GM19043 (cell line): Measurements from ENCODE around the gene FAM180A.
"Not testable (repeated sequence)": the region's sequence is repeated elsewhere in the genome, so short reads cannot be mapped to it uniquely, and the experiment has no call there.

Experiments
- ATAC-seq: cut with Tn5 transposase; IDR thresholded peaks from one replicate; pipeline ENCODE4 v1.9.1; 2021; ENCODE audit warnings: low read depth; ENCODE audit not compliant: unreplicated experiment

The FAM180A gene

DNA sequence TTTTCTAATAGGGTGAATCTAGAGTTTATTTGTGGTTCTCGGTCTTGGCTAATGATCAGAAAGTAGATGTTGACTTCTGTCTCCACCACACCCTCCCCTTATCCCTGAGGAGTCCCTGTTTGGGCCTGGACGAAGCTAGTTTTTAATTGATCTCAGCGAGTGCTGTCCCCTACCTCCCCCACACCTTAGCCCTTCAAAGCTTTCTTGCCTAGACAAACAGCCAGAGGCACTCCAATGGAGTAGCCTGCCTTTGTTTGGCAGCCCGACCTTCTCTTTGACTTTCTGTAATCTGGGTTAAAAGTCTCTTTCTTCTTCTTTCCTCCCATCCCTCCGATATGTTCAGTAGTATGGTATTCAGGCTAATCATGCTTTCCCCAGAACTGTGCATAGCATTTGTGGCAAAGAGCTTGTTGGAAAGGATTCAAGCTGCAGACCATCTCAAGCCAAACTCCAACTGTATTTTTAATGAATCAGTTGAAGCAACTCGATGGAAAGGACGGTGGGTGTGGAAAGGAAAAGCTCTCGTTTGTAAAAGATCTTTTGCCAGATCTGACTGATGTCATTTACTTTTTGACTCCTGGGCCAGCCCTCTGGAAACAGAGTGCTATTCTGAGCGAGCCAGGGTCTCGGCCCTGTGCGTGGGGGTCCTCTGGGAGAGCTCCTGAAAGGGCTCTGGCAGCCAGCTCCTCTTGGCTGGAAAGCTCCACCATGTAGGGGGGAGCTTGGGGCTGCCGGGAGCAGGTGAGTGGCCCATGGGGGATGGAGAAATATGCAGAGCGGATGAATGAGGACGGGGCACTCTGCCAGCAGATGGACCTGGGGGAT, 4.5 kb downstream of the FAM180A start:
- ATAC-seq = no peak

DNA sequence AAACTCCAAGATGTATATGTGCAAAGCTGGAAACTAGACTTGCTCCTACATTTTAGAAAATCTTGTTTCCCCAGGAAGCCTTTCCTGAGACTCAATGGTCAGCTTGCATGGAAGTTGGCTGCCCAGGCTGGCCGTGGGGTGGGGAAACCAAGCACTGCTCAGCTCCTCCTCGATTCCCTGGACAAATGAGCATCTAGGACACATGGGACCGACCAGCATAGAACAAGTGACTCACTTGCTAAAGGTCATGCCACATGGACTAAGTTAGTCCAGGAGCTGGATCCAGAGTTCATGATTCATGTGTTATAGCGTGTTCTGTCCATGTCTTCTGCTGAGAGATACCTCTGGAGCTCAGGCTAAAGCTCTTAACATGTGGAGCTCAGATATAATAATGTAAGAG, 6.2 kb downstream of the FAM180A start:
- ATAC-seq = no peak

DNA sequence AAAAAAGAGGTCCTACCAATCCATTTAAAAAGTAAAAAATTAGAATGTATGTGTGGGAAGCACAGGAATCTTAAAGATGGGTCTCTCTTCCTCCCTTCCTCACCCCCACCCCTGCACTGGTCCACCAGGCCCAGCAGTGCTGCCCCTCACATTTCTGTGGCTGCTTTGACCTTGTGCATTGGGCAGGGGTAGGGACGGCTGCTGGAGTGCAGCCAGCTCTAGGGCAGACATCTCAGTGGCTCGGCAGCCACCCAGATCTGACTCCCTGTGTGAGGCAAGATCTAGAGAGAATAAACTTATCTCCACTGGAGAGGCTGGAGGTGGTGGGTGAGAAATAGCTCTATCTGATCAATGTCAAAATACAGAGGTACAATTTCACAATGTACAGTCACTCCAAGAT, 6.7 kb downstream of the FAM180A start:
- no peak for ATAC-seq

DNA sequence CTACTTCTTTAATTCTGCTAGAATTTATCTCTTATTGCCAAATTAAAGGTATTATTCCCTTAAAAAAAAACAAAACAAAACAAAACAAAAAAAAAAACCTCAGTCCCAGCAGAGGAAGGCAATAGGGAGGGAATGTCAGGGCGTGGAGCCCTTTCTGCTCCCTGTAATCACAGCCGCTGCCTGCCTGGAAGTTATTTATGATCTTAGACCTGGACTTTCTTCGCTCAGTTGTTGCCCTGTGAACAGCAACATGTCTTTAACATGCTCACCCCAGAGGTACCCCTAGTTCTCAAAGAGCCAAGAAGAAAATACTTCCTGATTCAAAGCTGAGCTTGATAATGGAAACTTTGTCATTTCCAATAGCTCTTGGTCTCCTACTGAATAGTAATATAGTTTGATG, 7.7 kb downstream of the FAM180A start:
- no peak for ATAC-seq

DNA sequence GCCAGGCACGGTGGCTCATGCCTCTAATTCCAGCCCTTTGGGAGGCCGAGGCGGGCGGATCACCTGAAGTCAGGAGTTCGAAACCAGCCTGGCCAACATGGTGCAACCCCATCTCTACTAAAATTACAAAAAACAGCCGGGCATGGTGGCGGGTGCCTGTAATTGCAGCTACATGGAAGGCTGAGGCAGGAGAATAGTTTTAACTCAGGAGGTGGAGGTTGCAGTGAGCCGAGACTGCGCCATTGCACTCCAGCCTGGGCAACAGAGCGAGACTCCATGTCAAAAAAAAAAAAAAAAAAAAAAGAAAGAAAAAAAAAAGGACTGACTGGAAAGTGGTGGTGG, 11.3 kb downstream of the FAM180A start:
- ATAC-seq = not testable (repeated sequence)

DNA sequence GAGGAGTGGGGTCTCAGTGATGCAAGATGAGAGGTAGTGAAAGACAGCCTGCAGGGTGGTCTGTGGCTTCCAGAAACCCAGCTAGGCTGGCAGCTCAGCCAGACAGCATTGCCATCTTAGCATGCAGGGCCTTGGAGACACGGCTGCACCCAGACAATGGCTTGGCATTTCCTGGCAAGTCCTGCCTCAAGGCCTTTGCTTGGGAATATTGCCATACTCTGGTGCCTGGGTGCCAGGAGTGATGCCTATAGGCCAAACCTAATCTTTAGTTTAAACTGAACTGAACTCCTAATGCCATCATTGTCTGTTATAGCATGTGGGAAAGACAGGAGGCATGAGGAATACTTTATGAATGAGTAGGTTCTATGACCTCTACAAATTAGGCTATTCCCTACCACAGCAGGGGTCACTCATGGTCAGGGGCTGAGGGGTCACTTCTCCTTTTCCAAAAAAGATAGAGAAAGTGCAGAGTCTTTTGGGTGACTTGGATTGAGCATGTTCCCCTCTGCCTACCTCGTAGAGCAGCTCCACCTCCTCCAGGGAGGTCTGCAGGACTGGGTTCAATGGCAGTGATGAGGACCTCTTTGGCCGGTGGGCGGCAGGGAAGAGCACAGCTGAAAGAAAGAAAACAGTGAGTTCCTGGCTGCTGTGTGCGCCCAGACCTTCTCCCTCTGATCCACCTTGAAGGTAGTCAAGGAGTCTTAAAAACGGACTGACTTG, 11.9 kb downstream of the FAM180A start:
- ATAC-seq = no peak

DNA sequence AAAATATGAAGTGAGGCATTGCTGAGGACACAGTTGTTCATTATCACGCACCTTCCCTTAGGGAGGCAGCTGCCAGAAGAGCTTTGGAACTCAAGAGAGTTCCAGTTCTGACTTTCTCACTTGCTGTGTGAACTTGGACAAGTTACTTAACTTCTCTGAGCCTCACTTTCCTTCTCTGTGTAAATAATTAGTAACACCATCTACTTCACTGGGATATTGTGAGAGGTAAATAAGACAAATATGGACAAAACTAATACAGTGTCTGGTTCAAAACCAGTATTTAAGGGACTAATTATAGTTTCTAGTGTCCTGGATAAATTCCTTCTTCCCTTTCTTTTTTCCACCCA, 14.3 kb downstream of the FAM180A start:
- ATAC-seq = no peak

DNA sequence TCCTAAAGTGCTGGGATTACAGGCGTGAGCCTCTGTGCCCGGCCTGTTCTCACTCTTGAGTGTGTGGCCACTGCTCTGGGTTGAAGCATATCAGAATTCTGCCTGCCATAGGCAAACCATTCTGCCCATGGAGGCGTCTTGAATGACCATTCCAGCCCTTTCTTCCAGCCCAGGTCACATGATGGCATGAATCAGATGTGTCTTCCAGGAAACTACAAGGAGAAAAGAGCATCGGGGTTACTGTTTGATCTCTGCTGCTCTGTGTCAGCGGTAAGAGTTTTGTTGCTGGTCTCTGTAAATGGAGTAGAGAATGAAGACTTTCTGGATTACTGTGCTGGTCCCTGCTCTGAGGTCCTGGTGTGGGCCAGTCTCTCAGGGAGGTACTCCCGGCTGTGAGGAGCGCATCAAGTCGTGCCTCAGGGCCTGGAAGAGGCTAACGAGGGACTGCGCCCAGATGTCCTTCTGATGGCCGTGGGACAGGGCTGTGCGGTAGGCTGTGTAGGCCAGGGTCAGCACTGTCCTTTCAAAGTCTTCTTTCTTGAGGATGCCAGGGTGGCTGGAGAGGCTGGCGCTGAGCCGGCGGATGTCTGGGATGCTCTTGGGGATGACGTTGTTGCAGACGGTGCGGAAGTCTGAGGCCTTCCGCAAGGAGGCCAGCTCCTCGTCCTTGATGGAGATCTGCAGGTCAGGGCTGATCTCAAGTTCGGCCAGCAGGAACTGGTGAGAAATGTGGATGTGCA, 14.8 kb downstream of the FAM180A start:
- ATAC-seq = no peak

DNA sequence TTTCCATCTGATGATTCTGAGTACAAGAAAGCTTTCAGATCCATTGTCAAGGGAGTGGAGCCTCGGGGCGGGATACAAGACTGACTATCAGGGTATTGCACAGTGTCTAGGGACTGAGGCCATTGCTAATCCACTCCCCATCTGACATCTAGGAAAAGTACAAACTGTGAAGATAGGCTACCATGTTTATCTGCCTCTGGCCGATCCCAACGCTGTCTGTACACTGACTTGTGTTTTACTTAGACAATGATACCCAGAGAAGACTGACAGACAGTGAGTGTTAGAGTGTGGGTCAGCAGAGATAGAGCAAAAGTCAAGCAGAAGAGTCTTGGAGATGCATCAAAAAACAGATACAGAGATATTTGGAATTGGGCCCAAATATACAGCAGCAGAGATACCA, 17.5 kb downstream of the FAM180A start:
- ATAC-seq = no peak

DNA sequence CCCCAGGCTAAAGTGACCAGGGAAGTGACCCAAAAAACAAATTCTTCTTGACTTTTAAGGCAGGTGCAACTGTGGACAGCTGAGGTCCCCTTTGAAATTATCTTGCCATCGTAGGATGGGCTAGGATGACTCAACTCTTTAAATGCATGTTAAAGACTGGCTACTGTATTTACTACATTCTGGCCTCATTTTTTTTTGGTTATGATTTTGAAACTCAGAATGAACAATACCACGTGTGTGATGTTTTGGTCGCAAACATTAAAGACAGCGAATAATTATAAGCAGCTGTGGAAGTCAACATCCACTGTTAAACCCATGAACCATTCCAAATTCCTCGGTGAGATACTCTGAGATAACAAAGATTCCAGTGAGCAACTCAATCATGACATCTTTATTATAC, 19.4 kb downstream of the FAM180A start:
- ATAC-seq = no peak

DNA sequence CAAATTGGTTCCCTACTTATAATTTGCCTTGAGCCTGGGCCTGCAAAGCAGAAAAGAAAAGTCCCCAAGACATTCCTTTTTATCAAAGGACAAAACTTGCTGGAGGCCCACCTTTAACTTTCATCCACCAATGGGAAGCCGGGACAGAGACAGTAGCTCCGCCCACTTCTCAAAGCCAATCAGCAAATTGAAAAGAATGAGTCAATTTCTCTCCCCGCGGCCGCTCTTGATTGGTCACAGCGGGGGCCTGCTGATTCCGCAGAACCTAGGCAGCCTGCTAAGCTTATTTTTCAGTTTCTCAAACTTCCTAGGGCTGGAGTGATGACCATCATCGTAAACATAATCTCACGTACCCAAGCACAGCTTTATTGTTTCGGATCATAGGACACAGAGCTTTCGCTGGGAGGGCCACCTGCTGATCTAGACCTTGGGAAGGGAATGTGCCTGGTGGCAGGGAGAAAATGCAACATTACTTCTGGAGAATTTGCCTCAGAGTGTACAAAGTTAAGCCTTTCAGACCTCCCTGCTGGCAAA, 20.4 kb downstream of the FAM180A start, which contains the start of gene SLC13A4:
SLC13A4 (minus strand) TSS at position 51 of the 534 bp plus-strand sequence. CDS start 690 bp downstream, outside the sequence.
- ATAC-seq = no peak

DNA sequence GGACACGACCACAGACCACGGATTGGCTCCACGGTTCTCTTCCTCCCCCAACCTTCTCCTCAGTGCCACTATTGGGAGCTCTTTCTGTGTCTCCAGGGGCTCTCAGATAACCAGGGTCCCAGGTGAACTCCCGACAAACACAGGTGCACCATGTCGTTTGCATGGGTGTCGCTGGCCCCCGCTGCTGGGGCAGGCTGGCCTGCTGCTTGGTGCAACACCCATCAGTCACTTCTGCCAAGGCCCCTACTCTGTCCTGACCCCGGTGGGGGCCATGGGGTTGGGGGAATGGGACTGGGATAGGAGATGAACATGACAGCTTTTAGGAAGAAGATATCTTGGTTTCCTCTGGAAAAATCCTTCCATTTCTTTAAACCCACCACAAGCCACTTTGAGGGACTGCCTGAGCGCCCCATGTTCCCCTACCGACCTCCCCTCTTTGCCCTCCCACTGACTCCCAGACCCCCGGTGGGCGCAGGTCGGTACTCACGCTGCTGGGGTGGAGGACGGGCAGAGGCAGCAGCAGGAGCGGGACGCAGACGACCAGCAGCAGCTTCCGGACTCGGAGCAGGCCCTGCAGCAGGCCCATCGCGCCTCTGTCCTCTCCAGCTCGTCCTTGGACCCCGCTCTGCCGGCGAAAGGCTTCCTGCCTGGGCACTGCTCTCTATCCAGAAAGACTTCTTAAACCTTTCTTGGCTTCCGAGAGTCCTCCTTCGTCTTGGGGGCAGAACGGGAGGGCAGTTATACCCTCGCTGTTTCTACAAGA, 21.5 kb downstream of the FAM180A start:
- no peak for ATAC-seq

DNA sequence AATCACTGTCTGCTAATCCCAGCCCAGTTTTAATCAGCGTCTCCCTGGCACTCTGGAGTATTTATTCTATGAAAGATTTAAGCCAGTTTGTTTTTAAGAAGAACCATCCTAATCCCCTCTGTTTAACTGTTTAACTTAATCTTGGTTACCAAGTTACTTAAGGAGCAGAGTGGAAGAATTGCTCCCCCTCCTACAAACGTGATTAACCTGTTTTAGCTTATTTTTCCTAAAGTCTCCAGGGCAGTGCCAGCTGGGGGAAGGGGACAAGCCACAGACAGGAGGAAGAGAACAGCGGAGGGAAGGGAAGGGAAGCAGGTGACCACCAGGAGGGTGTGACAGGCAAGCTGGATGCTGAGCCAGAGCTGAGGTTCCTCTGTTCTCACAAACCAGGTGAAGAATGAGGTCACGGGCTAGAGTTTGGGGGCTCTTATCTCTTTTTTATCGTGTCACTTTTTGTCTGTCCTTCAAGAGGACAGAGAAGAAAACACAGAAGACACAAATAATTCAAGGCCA, 22.3 kb downstream of the FAM180A start:
- no peak for ATAC-seq

DNA sequence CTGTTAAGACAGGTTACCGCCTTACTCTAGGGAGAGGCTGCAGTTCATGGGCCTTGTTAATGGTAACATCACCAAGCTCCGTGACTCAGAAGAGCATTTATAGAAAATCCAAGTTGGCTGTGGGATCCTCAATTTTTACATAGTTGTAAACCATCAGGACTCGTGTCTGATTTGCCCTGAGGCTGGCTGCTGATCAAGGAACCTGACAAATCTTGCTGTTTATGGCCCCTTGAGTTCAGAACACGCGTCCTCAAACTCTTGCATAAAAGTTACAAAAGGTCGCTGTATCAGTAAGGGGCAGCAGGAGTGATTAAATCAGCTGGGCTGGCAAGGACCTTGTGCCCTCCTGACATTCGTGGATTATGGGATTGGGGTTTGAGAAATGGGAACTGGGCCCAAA, 25.2 kb downstream of the FAM180A start:
- no peak for ATAC-seq

DNA sequence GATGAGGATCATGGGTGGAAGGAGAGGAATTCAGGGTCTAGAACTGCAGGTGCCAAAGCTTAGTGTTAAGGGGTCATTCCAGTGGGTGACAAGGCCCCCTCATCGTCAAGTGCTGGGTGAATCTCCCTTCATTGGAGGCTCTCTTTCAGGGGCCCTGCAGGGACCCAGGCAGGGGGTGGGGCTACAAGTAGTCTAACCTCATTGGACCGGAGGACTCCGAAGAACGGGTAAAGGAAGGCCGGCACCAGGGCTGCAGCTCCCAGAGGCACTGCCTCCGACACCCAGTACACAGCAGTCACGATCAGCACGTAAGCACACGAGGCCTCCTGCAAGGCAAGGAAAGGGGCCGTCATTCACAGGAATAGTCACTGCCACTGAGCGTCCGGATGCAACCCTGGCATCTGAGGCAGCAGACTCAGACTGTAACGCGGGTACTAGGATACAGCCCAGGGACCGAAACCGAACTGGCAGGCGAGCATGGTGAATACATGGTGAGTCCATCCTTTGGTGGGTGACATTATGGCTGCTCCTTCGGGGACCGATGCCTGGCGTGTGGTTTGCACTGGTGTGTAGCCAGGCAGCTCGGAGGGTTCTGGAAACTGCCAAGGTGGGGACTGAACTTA, 27.3 kb downstream of the FAM180A start:
- ATAC-seq = no peak

DNA sequence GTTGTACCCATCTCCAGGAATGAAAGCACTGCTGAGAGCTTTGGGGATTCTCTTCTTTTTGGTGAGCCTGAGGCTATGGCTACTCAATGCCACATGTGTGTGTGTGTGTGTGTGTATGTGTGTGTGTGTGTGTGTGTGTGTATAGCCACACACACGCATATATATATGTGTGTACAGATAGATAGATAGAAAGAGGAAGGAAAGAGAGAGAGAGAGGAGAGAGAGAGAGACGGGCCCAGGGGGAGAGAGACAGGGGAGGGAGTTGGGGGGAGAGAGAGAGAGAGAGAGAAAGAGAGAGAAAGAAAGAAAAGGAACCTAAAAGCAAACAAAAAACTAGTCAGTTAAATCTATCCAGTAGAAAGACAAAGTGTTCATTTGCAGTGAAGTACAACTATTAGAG, 28.9 kb downstream of the FAM180A start:
- no peak for ATAC-seq

DNA sequence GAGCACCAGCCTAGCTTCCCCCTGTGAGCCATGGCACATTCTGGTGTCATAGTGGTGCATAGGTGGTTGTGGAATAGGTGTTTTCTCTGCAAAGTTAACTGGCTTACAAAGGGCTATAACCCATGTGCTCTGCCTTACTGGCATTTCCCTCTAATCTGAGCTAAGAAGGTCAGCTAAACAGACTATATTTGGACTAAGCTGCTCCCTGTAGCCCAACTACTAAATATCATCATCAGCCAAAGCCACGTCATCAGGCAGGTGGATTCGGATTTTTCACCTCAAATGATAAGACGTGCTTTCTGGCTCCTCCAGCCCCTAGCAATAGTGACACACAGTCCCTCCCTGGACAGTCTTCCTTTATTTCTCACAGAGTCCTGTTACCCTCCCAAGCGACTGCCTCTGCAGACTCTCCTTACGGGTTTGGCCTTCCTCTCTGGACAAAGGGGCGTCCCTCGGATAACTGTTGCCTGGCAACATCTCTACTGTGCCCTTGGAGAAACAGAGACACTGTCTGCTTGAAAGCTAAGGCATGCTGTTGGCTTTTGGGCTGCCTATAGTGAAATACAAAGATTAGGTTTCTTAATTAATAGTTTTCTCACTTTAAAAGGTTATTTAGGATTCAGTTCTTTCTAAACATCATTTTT, 29.7 kb downstream of the FAM180A start:
- ATAC-seq = no peak

DNA sequence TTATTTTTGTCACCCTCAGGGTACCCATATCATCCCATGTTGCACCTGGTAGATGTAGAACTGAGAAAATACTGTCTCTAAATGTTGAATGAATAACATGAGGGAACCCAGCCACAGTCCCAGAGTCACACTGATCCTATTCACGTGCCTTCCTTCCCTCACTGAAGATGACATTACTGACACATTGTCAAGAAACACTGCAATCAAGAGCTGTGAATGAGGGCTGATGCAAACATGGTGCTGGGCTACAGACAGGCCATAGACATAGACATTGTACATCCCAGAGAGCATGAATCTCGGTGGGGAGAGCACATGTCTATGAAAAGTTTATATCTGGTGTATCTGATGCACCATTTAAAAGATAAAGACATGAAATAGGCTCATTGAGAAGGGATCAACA, 30.4 kb downstream of the FAM180A start:
- no peak for ATAC-seq

DNA sequence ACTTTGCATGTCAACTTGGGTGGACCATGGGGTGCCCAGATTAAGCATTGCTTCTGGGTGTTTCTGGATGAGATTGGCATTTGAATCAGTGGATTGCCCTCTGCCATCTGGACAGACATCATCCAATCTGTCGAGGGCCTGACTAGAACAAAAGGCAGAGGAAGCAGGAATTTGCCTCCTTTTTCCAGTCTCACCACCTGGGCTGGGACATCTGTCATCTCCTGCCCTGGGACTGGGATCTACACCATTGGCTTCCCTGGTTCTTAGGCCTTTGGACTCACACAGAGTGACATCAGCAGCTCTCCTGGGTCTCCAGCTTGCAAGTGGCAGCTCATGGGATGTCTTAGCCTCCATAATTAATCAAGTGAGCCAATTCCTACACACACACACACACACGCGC, 30.9 kb downstream of the FAM180A start:
- ATAC-seq = no peak
